CD1c-positive myeloid dendritic cell (primary cell): ENCODE data around the gene TBC1D8.
A peak's percentile ranks its signal among the peaks of the same experiment; 100 is the strongest.
"Not testable (repeated sequence)": the region's sequence is repeated elsewhere in the genome, so short reads cannot be mapped to it uniquely, and the experiment has no call there.

Experiments used
- DNase-seq: peaks from one replicate; pipeline ENCODE4 v3.0.0-alpha.2; 2016; ENCODE audit errors: extremely low spot score

Gene TBC1D8

GRCh38 chr2:101064125-101064502 lies 87.1 kb downstream of the TBC1D8 start:
- no peak for DNase-seq

DNA sequence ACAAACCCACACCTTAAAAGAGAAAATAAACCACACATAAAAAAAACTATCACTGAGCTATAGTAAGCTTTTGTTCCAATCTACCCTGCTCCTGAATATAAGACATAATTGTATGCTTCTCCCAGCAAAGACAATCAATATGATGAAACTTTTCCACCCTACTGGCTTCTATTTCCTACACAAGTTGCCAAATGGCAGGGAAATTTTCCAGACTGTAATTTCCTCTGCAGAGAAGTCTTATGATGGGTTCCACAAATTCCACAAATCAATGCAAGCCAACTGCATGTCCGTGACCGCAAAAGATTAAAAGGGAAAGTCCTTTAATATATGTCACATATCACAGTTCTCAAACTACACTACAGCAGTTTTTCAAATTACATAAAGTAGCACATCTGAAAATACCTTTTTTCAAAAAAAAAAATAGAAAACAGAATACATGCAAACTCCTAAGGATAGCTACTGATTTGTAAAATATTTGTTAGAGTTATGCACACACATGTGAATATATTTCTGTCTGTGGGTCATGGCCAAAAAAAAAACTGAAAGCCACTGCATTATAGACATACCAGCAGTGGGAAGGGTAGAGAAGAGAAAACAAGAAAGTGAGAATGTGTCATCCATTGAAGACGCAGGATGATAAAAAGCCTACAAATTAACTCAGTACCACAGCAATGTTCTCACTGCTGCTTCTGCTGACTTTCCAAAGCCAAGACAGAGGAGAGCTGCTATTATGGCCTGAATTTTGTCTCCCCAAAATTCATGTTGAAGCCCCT lies 87.6 kb downstream of the TBC1D8 start:
- DNase-seq = no peak

GRCh38 chr2:101058386-101058785 lies 92.8 kb downstream of the TBC1D8 start:
- no peak for DNase-seq

DNA sequence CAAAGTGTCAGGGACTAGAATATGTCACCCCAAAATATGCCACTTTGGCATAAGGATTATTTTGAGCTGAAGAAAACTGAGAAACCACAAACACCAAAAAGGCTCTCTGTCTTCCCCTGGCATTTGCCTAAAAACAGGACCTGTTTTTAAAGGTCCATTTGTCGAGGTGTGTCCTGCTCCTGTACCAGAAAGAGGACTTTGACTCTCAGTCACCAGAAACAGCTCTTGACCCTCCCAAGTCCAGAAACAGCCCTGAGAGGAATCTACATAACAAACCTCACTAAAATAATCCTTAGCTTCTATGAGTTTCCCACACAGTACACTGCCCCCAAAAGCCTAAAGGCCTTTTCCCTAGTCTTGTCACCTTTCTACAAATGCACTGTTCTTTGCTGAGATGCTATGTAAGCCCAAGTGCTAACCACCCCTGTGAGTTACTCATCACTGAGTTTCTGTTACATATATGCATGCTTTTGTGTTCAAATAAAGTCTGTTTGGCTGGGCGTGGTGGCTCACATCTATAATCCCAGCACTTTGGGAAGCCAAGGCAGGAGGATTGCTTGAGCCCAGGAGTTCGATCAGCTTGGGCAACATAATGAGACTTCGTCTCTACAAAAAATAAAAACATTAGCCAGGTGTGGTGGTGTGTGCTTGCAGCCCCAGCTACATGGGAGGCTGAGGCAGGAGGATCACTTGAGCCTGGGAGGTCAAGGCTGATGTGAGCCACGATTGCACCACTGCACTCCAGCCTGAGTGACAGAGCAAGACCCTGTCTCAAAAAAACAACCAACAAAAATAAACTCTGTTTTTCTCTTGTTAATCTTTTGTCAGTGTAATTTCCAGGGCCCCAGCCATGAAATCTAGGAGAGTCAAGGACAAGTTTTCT lies 93.9 kb downstream of the TBC1D8 start:
- no peak for DNase-seq

- no peak for DNase-seq
Observed at GRCh38 chr2:101053117-101053516, 98.1 kb downstream of the TBC1D8 start.

GRCh38 chr2:101052147-101052546 lies 99.0 kb downstream of the TBC1D8 start:
- DNase-seq = no peak

- DNase-seq = not testable (repeated sequence)
Observed at GRCh38 chr2:101050886-101051285, 100.3 kb downstream of the TBC1D8 start.

DNA sequence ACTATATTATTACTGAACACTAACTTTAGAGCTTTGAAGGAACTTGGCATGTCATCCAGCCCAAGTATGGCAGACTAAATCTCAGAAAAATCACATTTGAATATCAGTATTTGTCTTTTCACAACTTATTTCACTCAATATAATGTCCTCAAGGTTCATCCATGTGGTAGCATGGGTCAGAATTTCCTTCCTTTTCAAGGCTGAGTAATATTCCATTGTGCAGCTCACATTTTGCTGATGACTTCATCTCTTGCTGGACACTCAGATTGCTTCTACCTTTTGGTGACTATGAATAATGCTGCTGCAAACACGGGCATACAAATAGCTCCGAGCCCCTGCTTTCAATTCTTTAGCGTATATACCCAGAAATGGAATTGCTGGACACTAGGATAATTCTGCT lies 102.4 kb downstream of the TBC1D8 start:
- no peak for DNase-seq

DNA sequence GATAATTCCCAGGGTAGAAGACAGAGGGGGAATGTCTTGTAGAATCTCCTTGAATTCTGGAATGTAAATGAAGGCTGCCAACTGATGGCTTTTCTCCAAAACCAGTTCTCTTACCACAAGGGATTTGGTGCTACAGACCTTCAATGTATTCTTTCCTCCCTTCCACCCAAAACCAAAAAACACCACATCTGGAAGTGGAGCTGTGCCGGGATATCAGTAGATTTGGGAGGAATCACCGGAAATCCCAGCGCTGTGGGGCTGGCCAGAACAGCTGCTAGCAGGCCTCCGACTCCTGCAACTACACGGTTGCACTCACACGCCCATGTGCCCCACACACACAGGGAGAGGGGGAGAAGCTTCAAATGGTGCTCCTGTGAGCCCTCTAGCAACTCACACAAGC lies 103.4 kb downstream of the TBC1D8 start:
- DNase-seq = no peak

- DNase-seq = no peak
Observed at GRCh38 chr2:101047075-101047766, 104.0 kb downstream of the TBC1D8 start.

DNA sequence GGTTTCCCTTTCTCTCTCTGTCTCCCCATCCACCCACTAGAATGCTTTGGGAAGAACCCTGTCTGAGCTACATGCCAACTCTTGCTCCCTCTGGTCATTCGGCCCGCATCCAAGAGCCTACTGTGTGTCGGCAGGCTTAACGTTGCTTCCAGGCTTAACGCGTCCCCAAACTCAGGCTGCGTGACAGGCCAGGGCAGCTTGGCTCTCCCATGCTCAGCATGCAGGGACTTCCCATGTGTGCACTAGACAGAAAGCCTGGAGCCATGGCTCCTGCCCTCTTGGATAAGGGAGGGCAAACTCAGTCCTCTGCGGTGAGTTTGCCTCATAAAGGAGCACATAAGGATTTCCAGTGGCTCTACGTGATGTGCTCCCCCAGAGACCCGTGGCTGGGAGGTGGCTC lies 105.9 kb downstream of the TBC1D8 start:
- DNase-seq = no peak

DNA sequence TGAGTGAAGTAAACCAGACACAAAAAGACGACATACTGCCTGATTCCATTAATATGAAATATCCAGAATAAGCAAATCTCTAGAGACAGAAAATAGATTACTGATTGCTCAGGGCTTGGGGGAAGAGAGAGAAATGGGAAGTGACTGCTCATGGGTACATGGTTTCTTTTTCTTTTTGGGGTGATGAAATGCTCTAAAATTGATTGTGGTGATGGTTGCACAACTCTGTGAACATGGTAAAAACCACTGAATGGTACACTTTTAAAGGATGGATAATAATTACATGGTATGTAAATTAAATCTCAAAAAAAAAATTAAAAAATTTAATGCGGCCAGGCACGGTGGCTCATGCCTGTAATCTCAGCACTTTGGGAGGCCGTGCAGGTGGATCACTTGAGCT lies 109.8 kb downstream of the TBC1D8 start:
- peak; percentile 39 for DNase-seq

DNA sequence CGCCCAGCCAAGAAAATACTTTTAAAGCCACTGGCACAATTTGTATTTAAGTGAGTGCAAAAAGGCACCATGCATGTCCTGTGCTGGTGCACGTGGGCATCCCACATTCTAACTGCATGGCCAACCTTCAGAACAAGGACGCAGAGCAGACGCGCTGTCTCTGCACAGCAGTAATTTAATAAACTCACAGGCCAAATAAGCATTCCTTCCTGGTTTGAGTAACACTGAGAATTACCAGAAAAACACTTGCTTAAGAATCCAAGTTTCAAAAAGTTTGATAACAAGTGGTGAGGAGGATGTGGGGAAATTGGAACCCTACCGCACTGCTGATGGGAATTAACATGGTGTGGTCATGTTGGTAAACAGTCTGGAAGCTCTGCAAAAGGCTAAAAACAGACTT lies 110.4 kb downstream of the TBC1D8 start:
- no peak for DNase-seq

DNA sequence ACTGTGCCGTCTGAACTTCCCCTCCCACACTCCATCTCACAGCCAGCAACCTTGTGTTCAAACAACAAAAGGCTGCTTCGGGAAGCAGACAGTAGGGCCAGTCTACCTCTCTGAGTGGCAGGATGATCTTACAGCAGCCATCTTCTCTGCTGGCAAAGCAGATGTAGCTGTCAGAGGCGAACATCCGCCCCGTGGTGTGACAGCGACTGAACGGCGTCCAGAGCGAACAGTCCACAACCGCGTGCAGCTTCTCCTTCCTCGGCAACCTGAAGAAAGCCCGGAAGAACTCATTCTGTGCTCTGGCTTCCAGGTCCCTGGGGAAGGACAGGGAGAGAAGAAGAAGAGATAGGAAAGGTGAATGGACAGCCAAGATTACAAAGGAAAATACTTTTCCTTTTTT lies 111.1 kb downstream of the TBC1D8 start:
- DNase-seq = no peak

DNA sequence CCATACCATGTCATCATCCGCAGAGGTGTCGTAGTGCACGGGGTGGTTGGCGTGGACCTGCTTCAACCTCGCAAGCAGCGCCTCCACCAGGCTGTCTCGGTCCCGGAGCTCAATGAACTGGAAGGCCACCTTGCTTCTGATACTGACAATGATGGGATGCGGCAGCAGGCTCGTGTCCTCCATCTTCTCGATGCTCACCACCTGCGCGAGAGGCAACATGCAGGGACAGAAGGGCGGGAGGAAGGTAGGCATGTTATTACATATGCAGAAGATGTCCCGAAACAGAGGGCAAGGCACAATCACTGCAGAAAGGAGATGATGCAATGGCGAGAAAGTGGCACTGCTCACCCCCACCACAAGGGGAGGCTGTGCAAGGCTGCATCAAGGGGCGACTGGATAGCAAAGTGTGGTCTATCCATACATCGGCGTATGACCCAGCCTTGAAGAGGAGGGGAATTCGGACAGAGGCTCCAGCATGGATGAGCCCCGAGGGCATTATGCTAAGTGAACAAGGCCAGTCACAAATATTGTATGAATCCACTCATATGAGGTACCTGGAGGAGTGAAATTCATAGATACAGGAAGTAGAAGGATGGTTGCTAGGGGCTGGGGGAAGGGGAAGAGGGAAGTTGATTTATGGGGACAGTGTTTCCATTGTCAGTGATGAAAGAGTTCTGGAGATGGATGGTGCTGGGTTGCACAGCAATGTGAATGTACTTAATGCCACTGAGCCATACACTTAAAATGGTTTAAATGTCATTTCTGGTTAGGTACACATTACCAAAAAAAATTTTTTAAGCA lies 112.5 kb downstream of the TBC1D8 start:
- peak; percentile 41 for DNase-seq

DNA sequence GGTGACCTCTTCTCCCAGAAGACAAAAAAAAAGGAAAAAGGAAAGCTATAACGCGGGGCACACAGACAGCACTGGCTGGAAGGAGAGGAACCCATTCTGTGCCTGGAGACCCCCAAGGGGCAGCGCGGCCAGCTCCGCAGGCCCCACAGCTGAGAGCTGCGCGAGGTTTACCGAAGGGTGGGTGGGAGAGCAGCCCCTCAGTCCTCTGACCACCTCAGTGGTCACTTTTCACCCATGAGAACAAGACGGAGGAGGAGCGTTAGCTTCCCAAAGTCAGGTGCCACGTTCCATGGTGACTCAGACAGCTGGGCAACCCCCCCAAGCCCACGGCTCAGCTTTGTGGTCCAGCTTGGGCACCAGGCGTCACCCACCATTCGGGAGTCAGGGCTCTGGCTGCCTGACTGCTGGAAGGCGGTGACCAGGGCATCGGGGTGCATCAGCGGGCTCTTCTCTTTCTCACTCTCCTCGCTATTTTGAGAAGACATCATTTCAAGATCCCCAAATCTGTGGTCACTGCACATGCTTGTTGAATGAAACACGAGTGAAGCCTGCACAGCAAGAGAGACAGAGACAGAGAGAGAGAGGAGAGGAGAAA lies 113.9 kb downstream of the TBC1D8 start:
- DNase-seq = no peak

- peak; percentile 20 for DNase-seq
Observed at GRCh38 chr2:101036562-101036961, 114.6 kb downstream of the TBC1D8 start.

DNA sequence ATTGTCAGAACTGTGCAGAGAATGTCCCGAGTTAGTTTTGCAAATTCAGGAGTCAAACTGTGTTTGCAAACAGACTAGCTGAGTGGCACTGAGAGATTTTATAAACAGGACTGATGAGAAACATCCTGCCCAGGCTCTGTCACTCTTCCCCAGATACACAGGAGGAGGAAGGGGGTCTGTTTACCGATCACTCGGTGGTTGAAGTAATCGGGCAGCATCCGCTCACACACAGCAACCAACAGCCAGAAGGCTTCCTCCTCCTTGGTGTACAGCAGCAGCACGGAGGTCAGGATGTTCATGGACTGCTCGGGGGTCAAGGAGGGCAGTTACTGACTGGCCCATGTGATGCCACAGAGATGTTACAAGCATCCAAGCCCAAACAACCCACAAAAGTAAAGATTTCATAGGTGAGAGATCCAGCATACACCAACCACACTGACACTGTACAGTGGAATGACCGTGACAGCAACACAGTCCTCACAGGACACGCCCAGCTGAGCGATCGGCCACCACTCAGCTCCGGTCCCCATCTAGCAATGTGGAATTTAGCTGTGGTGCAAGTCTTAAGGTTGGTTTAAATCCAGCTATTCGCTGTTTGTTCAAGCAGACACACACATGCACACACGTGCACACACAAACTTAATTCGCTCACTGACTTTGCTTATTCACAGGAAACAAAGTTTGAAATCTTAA lies 119.0 kb downstream of the TBC1D8 start:
- no peak for DNase-seq

DNA sequence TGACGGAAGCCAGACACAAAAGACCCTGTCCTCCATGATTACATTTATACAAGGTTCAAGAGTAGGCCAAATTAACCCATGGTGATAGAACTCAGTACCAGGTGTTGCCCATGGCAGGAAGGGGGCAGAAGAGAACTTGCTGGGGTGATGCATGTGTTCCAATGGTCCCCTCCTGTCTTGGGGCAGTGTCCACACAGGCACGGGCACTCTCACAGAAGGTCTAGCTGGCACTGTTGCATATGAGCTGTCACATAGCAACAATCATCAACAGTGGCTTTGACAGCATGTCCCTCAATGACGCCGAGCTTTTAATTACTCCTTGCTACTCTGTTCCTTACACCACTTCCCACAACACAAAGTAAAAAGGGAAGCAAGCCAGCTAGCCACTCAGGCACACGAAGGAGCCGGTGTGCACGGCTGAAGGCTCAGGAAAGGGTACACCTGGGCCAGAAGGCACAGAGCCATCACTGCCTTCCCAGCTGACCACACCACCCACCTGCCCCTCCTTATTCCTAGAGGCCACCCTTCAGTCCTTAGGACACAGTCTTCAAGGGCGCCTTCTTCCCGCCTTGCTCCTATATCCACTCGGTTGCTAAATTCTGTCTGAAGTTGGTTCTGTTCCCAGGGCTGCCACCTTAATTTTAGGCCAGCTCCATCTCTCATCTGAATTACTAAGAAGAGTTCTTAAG lies 120.2 kb downstream of the TBC1D8 start:
- peak; percentile 37 for DNase-seq

GRCh38 chr2:101027852-101028251 lies 123.3 kb downstream of the TBC1D8 start:
- no peak for DNase-seq
